Hepatocyte (in vitro differentiated cells): Measurements from ENCODE around the gene MINAR1.

Experiments used
- CTCF ChIP-seq: fragments of 200-600 bp; sonication (generic); IDR thresholded peaks from 2 replicates; pipeline ENCODE4 v1.5.1; 2016; ENCODE audit warnings: antibody characterized with exemption, mild to moderate bottlenecking; ENCODE audit not compliant: poor library complexity
- EZH2 ChIP-seq: fragments of 200-600 bp; sonication (generic); IDR thresholded peaks from 2 replicates; pipeline ENCODE4 v1.6.1; 2016; ENCODE audit warnings: antibody characterized with exemption, mild to moderate bottlenecking, borderline replicate concordance

GRCh38 chr15:79399606-79400005 is 32.5 kb upstream of the MINAR1 start:
- TF ChIP-seq EZH2: no peak
- no peak for TF ChIP-seq CTCF
